IPS DF 4.7 (cell line): Measurements from ENCODE around the gene SPDYE1.
"Not testable (repeated sequence)": the region's sequence is repeated elsewhere in the genome, so short reads cannot be mapped to it uniquely, and the experiment has no call there.

ENCODE experiments used
- DNase-seq: peaks from one replicate; pipeline ENCODE4 v3.0.0-alpha.2; 2013; ENCODE audit warnings: low spot score; ENCODE audit errors: extremely low read depth

The SPDYE1 gene

GRCh38 chr7:43990829-43991228 lies 6.9 kb upstream of the SPDYE1 start:
- DNase-seq: not testable (repeated sequence)

- DNase-seq: not testable (repeated sequence)
Measured at GRCh38 chr7:43992896-43993295, 4.8 kb upstream of the SPDYE1 start.

DNA sequence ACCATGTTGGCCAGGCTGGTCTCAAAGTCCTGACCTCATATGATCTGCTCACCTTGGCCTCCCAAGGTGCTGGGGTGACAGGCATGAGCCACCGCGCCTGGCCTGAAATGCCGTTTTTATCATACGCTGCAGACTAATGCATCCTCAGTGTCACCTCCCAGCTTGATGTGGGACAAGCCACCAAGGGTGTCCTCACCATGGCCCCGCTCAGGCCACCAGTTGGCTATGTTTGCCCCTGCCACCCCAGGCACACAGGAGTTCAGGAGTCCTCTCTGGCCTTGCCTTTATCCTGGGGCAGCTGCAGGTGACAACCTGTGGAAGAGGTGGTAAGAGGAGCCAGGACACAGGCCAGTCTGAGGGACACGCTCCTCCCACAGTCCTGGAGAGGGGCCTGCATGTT lies 3.0 kb upstream of the SPDYE1 start:
- not testable (repeated sequence) for DNase-seq

DNA sequence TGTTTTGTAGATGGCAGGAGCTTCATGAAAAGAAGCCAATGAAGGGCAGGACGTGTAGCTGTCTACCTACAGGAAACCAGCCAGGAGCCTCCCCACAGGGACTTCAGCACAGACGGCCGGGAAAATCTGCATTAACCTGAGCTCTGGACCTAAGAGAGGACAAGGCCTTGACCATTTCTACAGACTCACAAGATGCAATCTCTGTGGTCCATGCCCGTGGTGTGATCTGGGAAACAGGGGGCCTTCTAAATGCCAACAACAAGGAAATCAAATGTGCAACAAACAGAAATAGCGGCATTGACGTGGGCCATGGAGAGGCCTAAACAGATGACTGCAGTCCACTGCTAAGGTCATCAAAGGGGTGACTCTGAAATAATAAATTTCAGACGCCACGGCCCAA lies 14.4 kb downstream of the SPDYE1 start:
- DNase-seq: not testable (repeated sequence)

GRCh38 chr7:44015090-44015489 lies 17.4 kb downstream of the SPDYE1 start:
- not testable (repeated sequence) for DNase-seq

DNA sequence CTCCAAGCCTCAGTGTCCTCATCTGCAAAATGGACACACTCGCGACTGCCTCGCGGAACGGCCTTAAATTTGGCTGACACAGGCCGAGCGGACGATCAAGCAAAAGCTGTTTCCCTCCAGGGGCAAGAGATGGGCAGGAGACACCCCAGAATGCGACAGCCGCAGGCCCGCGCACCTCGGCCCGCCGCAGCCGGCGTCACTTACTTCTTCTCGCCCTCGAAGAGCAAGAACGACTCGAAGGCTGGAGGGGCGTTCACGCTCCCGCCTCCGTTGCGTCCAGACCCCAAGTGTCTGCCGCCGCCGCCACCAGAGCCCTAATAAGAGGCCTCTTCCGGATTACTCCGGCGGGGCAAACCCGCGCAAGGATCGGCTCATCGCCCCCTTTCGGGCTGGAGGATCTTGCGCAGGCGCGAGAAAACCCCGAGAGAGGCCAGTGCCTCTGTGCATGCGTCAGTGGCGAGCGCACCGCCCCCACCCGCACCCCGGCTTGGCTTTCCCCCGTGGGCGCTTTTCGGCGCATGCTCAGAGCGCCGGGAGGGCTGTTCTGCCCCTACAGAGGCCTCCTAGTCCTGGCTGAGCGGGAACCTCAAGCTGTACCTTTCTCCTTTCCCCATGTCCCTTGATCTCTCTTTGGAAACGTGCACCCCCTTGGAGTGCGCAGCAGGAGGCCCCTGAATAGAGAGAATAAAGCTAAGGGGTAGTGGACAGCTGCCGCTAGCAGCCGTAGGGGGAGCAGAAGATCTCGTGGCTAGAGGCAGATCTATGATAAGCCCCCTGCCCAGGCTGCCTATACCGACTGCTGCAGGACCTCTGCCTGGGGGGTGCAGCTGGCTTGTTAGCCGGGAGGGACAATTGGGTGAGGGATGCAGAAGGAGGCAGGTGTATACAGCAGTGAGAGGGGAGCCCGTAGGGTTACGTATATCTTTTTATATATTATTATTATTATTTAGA lies 21.4 kb downstream of the SPDYE1 start:
- not testable (repeated sequence) for DNase-seq

DNA sequence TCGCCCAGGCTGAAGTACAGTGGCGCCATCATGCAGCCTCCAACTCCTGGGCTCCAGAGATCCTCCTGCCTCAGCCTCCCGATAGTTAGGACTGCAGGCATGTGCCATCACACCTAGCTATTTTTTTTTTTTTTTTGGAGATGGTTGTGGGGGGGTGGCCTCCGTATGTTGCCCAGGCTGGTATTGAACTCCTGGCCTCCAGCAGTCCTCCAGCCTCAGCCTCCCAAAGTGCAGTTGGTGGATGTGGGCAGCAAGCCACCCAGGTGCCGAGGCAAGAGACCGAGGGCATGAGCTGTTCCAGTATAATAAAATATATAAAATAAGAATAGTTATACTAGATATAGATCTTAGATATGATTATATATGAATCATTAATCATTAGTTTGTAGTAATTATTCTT lies 22.1 kb downstream of the SPDYE1 start:
- not testable (repeated sequence) for DNase-seq

- not testable (repeated sequence) for DNase-seq
Measured at GRCh38 chr7:44022069-44022468, 24.4 kb downstream of the SPDYE1 start.

- not testable (repeated sequence) for DNase-seq
Measured at GRCh38 chr7:44022796-44023467, 25.2 kb downstream of the SPDYE1 start.

GRCh38 chr7:44029433-44029832 lies 31.7 kb downstream of the SPDYE1 start:
- not testable (repeated sequence) for DNase-seq

DNA sequence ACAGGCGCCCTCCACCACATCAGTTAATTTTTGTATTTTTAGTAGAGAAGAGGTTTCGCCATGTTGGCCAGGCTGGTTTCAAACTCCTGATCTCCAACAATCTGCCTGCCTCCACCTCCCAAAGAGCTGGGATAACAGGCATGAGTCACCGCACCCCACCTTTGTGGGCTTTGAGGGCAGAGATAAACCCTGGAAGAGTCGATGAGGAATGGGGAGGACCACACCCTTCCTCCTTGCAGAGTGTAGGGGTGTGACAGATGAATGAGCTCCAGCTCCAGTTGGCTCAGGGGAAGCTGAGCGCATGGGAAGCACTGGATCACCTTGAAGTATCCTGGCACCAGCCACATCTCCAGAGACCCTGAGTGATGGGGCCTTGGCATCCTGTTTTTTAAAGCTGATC lies 32.3 kb downstream of the SPDYE1 start:
- DNase-seq: not testable (repeated sequence)

- not testable (repeated sequence) for DNase-seq
Measured at GRCh38 chr7:44031319-44031718, 33.6 kb downstream of the SPDYE1 start.

DNA sequence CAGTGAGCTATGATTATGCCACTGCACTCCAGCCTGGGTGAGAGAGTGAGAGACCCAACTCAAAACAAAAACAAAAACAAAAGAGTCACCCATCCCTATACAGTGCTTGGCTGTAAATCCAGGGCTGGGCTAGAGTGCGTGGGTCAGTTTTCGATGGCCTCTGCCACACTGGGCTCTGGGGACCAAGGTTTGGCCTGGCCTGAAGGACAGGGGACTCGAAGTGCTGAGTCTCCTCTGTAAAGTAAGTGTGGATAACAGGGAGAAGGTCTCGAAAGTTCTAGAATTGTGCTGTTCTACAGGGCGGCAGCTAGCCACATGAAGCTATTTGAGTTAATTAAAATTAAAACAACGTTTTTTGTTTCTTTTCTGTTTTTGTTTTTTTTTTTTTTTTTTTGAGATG lies 34.3 kb downstream of the SPDYE1 start:
- DNase-seq: not testable (repeated sequence)

- not testable (repeated sequence) for DNase-seq
Measured at GRCh38 chr7:44033971-44034844, 36.5 kb downstream of the SPDYE1 start.

DNA sequence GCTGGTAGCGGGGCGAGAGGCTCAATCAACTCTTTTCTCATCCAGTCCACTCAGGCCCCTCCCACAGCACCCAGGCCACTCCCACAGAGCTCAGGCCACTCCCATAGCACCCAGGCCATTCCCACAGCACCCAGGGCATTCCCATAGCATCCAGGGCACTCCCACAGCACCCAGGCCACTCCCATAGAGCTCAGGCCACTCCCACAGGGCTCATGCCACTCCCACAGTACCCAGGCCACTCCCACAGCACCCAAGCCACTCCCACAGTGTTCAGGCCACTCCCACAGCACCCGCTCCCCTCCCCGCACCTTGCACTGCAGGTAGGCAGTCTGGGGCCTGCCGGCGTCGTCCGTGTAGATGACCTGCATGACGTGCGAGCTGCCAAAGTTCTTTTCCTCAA lies 38.7 kb downstream of the SPDYE1 start:
- DNase-seq: not testable (repeated sequence)

GRCh38 chr7:44037951-44038350 lies 40.3 kb downstream of the SPDYE1 start:
- not testable (repeated sequence) for DNase-seq

- DNase-seq: not testable (repeated sequence)
Measured at GRCh38 chr7:44038553-44038952, 40.9 kb downstream of the SPDYE1 start.

GRCh38 chr7:44038961-44039558 lies 41.4 kb downstream of the SPDYE1 start:
- not testable (repeated sequence) for DNase-seq

GRCh38 chr7:44039800-44040492 lies 42.2 kb downstream of the SPDYE1 start:
- not testable (repeated sequence) for DNase-seq

DNA sequence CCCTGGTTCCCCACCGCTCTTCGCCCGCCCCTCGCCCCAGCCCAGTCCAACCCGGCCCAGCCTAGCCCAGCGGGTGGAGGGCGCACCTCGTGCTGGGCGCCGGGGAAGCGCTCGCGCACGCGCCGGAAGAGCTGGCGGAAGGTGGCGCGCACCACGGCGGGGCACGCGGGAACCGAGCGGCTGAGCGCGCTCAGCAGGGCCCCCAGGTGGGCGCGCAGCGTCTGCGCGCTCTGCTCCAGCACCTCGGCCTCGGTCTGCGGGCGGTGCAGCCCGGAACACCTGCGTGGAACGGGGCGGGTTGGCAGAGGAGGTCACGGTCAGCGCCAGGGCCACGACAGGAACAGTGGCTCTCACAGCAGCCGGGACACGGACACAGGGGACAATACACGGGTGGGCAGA lies 42.8 kb downstream of the SPDYE1 start:
- not testable (repeated sequence) for DNase-seq
